A673 (cell line): ENCODE results near the gene CYP19A1.

Experiments
- CTCF ChIP-seq: fragments of 300-800, 200-600 bp; sonication (generic); conservative IDR thresholded peaks from 2 replicates; pipeline ENCODE4 v1.5.1; 2017; ENCODE audit warnings: low read depth, mild to moderate bottlenecking, antibody characterized with exemption, low read length, moderate library complexity, mixed read lengths
- EZH2 ChIP-seq: fragments of 200-600 bp; sonication (generic); IDR thresholded peaks from 2 replicates; pipeline ENCODE4 v1.6.1; 2017; ENCODE audit warnings: borderline replicate concordance, low read depth, mild to moderate bottlenecking, mixed read lengths, antibody characterized with exemption, low read length; ENCODE audit not compliant: poor library complexity, severe bottlenecking

GRCh38 chr15:51195459-51195858, 142.9 kb downstream of the CYP19A1 start:
- TF ChIP-seq CTCF (no peak), EZH2 (no peak)
